ENCODE data around the gene PTPRN.
"Not testable (repeated sequence)": the region's sequence is repeated elsewhere in the genome, so short reads cannot be mapped to it uniquely, and the experiment has no call there.

Gene PTPRN

DNA sequence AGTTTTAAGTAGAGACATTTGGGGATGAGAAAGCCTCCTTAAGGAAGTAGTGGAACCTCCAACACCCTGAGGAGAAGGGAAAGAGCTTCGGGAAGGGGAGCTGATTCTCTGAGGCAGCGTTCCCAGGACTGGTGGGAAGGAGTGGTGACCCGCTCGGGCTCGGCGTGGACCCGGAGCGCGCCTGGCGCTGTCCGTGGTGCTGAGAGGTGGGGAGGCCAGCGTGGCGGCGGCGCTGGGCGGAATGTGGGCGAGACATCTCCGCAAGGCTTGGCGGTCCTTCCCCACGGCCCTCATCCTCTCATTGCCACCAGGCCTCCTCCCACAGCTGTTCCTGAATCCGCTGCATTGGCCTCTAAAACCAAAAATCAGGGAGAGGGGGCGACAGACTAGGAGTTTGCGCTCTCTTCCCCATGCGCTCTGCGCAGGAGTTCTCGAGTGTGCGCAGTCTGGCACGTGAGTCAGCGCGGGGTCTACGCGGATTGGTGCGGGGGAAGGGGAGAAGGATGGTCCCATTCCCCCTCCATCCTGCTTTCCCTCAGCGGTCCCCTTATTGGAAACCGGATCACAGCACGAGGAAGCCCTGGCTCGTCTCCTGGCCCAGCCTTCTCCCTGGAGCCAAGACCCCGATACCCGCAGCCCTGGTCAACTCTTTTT is 22.5 kb upstream of the PTPRN start:
- ChIA-PET POLR2A (no interaction called here), CTCF (no interaction called here)
- no peak for TF ChIP-seq ZNF384 (IDR thresholded peaks at IDR 0.05)
- TF ChIP-seq ARNT (IDR thresholded peaks at IDR 0.05): no peak
- no peak for TF ChIP-seq FOXA1 (IDR thresholded peaks at IDR 0.05)
- TF ChIP-seq HDGF (IDR thresholded peaks at IDR 0.05; ENCODE audit: borderline replicate concordance): no peak
- peak; percentile 71 for DNase-seq (ENCODE audit: extremely low spot score)

DNA sequence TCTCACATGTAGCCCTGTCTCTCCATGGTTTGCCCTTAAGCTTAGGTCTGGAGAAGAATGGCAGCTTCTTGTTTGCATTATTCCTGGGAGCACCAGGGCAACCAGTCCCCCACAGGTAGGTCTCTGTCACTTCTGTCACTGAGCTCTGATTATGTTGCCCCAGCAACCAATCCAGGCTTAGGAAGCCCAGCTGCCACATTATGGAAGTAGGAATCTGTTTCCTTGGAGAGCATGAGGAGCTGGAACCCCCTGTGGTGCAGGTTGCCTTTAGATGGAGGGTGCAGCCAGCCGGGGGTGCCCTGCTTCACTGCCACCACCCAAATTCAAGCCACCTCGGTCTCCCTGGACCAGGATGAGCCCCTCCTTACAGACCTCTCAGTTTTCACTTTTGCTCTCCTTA is 18.5 kb upstream of the PTPRN start:
- no peak for DNase-seq (ENCODE audit: extremely low spot score)
- CTCF ChIA-PET: interaction anchor here (0.6 to 0.8 kb wide), 3 partner anchors 10 to 1655 kb away, joined by 3 to 4 read pairs (median 3); no protein-coding TSS in a partner anchor
- POLR2A ChIA-PET: no interaction called here
- TF ChIP-seq ZNF384 (IDR thresholded peaks at IDR 0.05) (no peak), FOXA1 (IDR thresholded peaks at IDR 0.05) (no peak), TARDBP (IDR thresholded peaks at IDR 0.05) (no peak), NFRKB (IDR thresholded peaks at IDR 0.05) (no peak), ELF4 (IDR thresholded peaks at IDR 0.05) (no peak), ARNT (IDR thresholded peaks at IDR 0.05) (no peak), SUZ12 (IDR thresholded peaks at IDR 0.05) (no peak), BHLHE40 (IDR thresholded peaks at IDR 0.05; ENCODE audit: borderline replicate concordance) (no peak), L3MBTL2 (conservative IDR thresholded peaks at IDR 0.05) (no peak), CTBP1 (IDR thresholded peaks at IDR 0.05; ENCODE audit: borderline replicate concordance) (no peak), FOXM1 (IDR thresholded peaks at IDR 0.05; ENCODE audit: borderline replicate concordance) (no peak), PKNOX1 (IDR thresholded peaks at IDR 0.05) (no peak)

- TF ChIP-seq HDGF (IDR thresholded peaks at IDR 0.05; ENCODE audit: borderline replicate concordance) (no peak), FOXK2 (IDR thresholded peaks at IDR 0.05) (no peak), L3MBTL2 (conservative IDR thresholded peaks at IDR 0.05) (no peak), BHLHE40 (IDR thresholded peaks at IDR 0.05; ENCODE audit: borderline replicate concordance) (no peak)
- DNase-seq (ENCODE audit: extremely low spot score): no peak
- ChIA-PET POLR2A (no interaction called here), CTCF (no interaction called here)
Measured at GRCh38 chr2:219325657-219326315, 16.6 kb upstream of the PTPRN start.

- ChIA-PET POLR2A (no interaction called here), CTCF (no interaction called here)
- no peak for TF ChIP-seq L3MBTL2 (conservative IDR thresholded peaks at IDR 0.05)
- no peak for TF ChIP-seq ARNT (IDR thresholded peaks at IDR 0.05)
- no peak for TF ChIP-seq NFRKB (IDR thresholded peaks at IDR 0.05)
- no peak for TF ChIP-seq CTBP1 (IDR thresholded peaks at IDR 0.05; ENCODE audit: borderline replicate concordance)
- no peak for TF ChIP-seq ZNF384 (IDR thresholded peaks at IDR 0.05)
- TF ChIP-seq ELF4 (IDR thresholded peaks at IDR 0.05): no peak
- TF ChIP-seq HDGF (IDR thresholded peaks at IDR 0.05; ENCODE audit: borderline replicate concordance): no peak
- TF ChIP-seq BHLHE40 (IDR thresholded peaks at IDR 0.05; ENCODE audit: borderline replicate concordance): no peak
- TF ChIP-seq SP1 (IDR thresholded peaks at IDR 0.05): no peak
- no peak for TF ChIP-seq PKNOX1 (IDR thresholded peaks at IDR 0.05)
- no peak for TF ChIP-seq LEF1 (IDR thresholded peaks at IDR 0.05; ENCODE audit: borderline replicate concordance)
- TF ChIP-seq SUZ12 (IDR thresholded peaks at IDR 0.05): no peak
- no peak for TF ChIP-seq FOXA1 (IDR thresholded peaks at IDR 0.05)
- no peak for TF ChIP-seq TARDBP (IDR thresholded peaks at IDR 0.05)
- TF ChIP-seq FOXK2 (IDR thresholded peaks at IDR 0.05): no peak
- no peak for TF ChIP-seq FOXM1 (IDR thresholded peaks at IDR 0.05; ENCODE audit: borderline replicate concordance)
- no peak for DNase-seq (ENCODE audit: extremely low spot score)
Measured at GRCh38 chr2:219325136-219325535, 15.9 kb upstream of the PTPRN start.

DNA sequence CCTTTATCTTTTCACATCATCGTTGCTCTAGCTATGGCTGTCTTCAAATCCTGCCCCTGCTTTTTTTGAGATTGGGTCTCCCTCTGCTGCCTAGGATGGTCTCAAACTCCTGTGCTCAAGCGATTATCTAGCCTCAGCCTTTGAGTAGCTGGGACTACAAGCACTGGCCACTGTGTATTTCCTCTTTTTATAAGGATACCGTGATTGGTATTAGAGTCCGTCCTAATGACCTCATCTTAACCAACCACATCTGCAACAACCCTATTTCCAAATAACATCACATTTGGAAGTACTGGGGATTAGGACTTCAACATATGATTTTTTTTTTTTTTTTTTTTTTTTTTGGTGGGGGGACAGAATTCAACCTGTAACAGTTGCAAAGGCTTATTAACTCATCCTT is 14.2 kb upstream of the PTPRN start:
- DNase-seq (ENCODE audit: extremely low spot score): no peak
- TF ChIP-seq BHLHE40 (IDR thresholded peaks at IDR 0.05; ENCODE audit: borderline replicate concordance) (no peak), CTBP1 (IDR thresholded peaks at IDR 0.05; ENCODE audit: borderline replicate concordance) (no peak), L3MBTL2 (conservative IDR thresholded peaks at IDR 0.05) (no peak), HDGF (IDR thresholded peaks at IDR 0.05; ENCODE audit: borderline replicate concordance) (no peak), FOXM1 (IDR thresholded peaks at IDR 0.05; ENCODE audit: borderline replicate concordance) (no peak), FOXK2 (IDR thresholded peaks at IDR 0.05) (no peak), ZNF384 (IDR thresholded peaks at IDR 0.05) (no peak), ELF4 (IDR thresholded peaks at IDR 0.05) (no peak), TARDBP (IDR thresholded peaks at IDR 0.05) (no peak)
- CTCF ChIA-PET: no interaction called here
- POLR2A ChIA-PET: no interaction called here

DNA sequence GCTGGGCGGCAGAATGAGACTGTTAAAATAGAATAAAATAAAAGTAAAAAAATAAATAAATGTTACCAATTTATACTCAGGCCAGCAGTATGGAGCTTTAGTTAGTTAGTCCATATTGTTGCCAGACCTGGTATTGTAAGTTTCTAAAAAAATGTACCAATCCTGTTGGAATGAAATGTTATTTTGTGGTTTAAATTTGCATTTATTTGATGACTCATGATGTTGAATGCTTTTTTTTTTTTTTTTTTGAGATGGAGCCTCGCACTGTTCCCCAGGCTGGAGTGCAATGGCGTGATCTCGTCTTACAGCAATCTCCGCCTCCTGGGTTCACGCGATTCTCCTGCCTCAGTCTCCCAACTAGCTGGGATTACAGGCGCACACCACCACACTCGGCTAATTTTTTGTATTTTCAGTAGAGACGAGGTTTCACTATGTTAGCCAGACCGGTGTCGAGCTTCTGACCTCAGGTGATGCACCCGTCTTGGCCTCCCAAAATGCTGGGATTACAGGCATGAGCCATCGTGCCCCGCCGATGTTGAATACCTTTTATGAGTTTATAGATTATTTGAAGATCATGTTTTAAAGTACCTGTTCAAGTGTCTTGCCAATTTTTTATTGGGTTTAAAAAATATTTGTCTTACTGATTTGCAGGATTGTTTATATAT is 5.7 kb upstream of the PTPRN start:
- ChIA-PET CTCF (no interaction called here), POLR2A (no interaction called here)
- DNase-seq (ENCODE audit: extremely low spot score): no peak
- TF ChIP-seq NFRKB (IDR thresholded peaks at IDR 0.05) (no peak), SUZ12 (IDR thresholded peaks at IDR 0.05) (no peak), ARNT (IDR thresholded peaks at IDR 0.05) (no peak), PKNOX1 (IDR thresholded peaks at IDR 0.05) (no peak), FOXM1 (IDR thresholded peaks at IDR 0.05; ENCODE audit: borderline replicate concordance) (no peak), FOXA1 (IDR thresholded peaks at IDR 0.05) (no peak), HDGF (IDR thresholded peaks at IDR 0.05; ENCODE audit: borderline replicate concordance) (no peak)

DNA sequence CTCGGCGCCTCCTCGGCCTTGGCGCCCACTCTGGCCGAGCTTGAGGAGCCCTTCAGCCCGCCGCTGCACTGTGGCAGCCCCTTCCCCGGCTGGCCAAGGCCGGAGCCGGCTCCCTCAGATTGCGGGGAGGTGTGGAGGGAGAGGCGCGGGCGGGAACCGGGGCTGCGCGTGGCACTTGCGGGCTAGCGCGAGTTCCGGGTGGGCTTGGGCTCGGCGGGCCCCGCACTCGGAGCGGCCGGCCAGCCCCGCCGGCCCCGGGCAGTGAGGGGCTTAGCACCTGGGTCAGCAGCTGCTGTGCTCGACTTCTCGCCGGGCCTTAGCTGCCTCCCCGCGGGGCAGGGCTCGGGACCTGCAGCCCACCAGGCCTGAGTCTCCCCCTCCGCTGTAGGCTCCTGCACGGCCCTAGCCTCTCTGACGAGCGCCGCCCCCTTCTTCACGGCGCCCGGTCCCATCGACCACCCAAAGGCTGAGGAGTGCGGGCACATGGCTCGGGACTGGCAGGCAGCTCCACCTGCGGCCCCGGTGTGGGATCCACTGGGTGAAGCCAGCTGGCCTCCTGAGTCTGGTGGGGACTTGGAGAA is 3.6 kb upstream of the PTPRN start:
- POLR2A ChIA-PET; DNase-seq (ENCODE audit: extremely low spot score): not testable (repeated sequence)
- CTCF ChIA-PET: interaction anchor here (1.1 kb wide), 1 partner anchor 32 kb away, joined by 3 read pairs; no protein-coding TSS in a partner anchor

Measured in HEK293T (cell line).